HG02678 (cell line): ENCODE results near the gene ZNF407.
"Not testable (repeated sequence)": the region's sequence is repeated elsewhere in the genome, so short reads cannot be mapped to it uniquely, and the experiment has no call there.

Experiments
- ATAC-seq: cut with Tn5 transposase; IDR thresholded peaks from one replicate; pipeline ENCODE4 v1.9.1; 2021; ENCODE audit warnings: mild to moderate bottlenecking, moderate library complexity; ENCODE audit not compliant: unreplicated experiment

ZNF407 gene

DNA sequence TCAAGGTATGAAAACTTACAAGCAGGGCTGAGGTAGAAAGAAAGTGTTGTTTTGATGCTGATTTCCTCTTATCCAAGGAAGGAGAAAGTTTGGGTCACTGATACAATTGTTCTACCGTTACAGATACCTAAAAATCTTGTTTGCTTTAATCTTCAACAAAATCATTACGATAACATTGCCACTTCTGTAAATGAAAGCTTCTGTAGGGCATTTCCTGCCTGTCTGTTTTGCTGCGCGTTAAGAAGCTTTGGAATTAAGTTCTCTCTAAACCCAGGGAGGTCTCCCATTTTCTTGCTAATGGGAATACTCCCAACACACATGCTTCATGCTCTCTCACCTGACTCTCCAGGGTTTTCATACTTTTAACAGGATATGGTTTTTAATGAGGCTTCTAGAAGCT is 352.8 kb downstream of the ZNF407 start:
- no peak for ATAC-seq

DNA sequence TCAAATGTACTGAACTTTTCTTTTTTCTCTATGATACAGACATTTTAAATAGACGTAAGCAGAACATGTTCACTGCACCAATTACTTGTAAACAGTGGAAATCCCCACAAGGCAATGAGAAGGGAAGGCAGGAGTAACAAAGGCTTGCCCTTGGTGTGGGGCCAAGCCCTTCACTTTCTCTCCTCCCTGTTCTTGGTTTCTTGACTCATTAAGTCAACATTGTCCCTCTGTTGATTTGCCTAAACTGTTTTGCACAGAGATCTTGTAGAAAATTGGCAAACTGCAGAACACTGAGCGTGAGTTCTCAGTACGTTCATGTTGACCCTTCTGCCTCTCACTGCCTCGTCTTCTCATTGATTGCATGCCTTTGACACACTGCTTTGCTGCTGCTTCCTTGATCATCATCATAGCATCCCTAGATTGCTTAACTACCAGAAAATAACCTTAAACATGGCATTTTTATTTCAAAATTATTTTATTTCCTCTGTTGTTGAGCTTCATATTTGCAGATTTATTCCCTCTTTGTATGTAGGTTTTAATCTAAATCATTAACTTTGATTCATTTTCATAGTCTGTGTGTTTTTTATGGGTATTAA is 353.6 kb downstream of the ZNF407 start:
- ATAC-seq = peak; percentile 67

DNA sequence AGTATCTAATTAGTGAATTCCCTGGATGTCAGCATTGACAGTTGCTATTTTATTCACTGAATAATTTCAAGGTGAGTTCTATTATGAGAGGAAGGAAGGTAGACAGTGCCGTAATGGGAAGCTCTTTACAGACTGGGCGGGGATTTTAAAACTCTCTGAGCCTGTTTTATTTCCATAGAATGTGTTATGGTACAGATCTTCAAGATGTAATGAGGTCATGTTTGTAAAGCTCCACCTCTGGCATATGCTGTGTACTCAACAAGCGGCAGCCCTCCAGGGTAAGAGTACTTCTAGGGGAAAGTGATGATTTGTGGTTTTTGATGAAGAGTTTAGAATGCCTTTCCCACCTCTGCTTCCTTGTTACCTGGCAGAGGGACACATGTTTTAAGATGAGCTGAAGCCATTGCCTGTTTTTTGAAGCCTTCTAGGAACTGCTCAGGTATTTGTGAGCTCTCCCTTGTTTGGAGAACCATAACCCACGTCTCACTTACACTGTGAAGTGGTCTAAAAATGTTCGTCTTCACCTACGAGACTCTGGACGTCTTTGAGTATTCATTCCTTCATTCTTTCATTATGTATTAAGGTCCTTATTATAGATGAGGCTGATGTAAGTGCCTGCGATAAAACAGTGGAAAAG is 360.0 kb downstream of the ZNF407 start:
- no peak for ATAC-seq

DNA sequence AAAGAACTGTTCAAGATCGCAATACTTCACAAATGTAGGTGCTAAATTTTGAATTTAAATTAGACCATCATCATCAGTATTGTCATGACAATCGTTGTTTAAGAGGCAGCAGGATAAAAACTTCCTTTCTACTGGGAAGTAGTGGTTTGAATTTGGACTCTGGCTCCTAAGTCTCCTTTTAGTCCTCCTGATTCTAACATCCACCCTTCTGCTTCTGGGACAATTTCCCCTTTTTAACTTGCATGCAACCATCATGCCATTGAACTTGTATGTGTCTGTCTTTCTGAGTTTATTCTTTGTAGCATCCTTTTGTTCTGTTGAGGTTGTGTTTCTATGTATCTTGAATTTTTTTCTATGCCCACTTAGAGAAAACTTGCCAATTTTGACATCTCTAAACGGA is 361.5 kb downstream of the ZNF407 start:
- ATAC-seq = no peak

DNA sequence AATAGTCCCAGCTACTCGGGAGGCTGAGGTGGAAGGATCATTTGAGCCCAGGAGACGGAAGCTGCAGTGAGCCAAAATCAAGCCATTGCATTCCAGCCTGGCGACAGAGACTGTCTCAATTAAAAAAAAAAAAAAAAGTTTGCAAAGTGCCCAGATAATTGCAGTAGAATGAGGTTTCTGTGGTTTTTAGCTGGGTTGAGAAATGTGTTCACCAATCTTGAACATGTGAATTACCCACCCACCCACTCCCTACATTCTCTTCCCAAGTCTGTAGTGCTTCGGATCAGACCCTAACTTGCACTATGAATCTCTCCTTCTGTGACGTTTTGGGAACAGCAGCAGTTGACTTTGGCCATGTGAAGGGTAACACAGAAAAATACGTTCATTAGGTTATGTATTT is 363.9 kb downstream of the ZNF407 start:
- no peak for ATAC-seq

DNA sequence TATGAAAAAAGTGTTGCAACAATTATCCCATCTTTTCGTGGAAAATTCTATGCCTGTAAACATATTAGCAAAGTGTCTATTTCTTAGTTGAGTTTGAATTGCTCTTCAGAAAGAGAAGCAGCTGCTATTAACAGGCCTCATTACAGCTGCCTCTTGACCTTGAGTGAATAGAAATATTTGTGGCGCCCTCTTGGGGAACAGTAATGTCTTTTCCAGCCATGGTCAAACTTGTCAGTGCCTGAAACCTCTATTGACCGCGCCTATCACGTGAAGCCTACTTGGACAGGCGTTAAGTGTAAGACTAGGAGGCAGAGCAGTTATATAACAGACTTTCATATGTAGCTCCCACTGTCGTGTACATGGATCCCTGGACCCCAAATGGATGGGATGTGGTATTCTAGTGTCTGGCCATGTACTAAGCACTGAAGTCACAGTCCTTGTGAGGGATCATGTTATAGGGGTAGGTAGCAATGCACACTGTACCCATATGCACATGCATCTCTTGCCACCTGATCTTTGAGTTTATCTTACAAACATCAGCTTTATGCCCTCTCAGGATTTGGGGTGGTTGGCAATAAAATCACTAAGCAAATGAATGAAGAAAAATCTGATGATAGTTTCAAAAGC is 366.3 kb downstream of the ZNF407 start:
- peak; percentile 93 for ATAC-seq

DNA sequence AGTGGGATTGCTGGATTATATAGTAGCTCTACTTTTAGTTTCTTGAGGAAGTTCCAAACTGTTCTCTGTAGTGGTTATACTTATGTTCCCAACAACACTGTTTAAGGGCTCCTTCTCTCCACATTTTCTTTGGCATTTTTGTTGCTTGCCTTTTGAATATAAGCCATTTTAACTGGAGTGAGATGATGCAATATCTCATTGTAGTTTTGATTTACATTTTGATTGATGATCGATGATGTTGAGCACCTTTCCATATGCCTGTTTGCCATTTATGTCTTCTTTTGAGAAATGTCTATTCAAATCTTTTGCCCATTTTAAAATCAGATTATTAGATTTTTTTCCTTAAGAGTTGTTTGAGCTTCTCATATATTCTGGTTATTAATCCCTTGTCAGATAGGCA is 368.0 kb downstream of the ZNF407 start:
- ATAC-seq = no peak

DNA sequence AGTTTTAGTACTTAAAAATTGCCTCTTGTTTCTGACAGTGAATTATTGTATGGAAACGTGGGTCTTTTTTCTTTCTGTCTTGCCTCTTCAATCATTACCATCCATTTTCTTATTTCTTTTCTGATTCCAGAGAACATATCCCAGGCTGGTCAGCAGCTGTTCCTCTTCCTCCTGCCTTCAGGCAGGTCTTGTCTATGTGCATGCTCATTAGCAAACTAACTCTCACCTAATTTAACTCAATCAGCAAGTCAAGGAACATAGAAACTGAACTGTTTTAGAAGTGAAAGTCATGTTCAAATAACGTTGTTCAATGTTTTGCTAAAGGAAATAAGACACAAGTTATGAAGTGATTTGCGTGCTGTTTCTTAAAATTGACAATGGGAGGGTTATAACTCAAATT is 369.8 kb downstream of the ZNF407 start:
- no peak for ATAC-seq

DNA sequence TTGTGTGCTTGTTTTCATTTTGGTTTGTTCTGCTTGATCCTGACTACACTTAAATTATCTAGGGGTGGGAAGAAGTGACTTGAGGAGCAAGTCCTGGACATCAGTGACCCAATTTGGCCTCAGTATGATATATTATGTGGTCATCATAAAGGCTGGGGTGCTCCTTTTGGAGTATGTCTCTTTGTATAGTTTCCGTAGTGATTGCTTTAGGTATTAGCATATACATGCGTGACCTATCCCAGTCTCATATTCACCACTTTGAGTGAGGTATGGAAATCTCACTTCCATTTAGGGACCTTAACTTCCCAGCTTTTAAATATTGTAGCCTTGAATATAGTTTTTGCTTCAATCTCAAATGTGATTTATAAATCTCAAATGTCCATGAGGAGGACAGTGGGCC is 370.3 kb downstream of the ZNF407 start:
- no peak for ATAC-seq

DNA sequence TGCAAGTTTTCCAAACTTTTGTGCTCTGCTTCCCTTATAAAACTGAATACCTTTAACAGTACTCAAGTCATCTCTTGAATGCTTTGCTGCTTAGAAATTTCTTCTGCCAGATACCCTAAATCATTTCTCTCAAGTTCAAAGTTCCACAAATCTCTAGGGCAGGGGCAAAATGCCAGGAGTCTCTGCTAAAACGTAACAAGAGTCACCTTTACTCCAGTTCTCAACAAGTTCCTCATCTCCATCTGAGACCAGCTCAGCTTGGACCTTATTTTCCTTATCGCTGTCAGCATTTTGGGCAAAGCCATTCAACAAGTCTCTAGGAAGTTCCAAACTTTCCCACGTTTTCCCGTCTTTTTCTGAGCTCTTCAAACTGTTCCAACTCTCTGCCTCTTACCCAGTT is 373.7 kb downstream of the ZNF407 start:
- not testable (repeated sequence) for ATAC-seq

DNA sequence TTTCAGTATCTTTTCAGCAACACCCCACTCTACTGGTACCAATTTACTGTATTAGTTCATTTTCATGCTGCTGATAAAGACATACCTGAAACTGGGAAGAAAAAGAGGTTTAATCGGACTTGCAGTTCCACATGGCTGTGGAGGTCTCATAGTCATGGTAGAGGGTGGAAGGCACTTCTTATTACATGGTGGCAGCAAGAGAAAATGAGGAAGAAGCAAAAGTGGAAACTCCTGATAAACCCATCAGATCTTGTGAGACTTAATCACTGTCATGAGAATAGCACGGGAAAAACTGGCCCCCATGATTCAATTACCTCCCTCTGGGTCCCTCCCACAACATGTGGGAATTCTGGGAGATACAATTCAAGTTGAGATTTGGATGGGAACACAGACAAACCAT is 374.1 kb downstream of the ZNF407 start:
- ATAC-seq = not testable (repeated sequence)

DNA sequence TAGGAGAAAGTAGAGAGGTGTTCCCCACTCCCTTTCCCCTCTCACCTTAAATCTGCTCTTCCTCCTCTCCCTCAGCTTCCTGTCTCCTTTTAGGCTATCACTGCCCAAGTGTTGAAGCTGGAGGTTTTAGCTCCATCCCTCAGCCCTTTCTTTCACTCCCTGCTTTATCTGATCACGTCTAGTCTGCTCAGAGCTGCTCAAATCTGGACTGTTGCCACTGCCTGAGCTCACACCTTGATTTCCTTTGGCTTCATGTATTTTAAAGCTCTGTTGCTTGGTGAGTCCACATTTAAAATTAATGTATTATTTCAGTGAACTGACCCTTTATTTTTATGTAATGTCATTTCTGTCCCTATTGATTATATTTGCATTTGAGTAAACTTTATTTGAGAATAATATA is 374.7 kb downstream of the ZNF407 start:
- no peak for ATAC-seq

DNA sequence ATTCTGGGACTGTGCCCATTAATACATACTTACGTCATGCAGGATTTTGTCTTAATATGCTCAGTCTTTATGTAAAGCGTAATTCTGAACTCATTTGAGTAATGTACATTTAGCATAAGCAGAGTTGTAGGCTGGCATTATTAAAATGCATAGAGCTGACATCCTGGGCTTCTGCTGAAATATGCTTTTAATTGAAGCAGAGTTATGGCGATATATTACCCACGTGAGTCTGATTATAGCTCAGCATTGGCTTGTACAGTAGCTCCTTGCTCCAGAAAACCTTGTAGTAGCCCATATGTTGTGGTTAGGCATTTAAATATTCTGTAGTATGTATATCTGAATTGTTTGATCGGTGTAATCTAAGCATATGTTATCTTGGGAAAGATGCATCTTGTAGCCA is 377.3 kb downstream of the ZNF407 start:
- no peak for ATAC-seq

DNA sequence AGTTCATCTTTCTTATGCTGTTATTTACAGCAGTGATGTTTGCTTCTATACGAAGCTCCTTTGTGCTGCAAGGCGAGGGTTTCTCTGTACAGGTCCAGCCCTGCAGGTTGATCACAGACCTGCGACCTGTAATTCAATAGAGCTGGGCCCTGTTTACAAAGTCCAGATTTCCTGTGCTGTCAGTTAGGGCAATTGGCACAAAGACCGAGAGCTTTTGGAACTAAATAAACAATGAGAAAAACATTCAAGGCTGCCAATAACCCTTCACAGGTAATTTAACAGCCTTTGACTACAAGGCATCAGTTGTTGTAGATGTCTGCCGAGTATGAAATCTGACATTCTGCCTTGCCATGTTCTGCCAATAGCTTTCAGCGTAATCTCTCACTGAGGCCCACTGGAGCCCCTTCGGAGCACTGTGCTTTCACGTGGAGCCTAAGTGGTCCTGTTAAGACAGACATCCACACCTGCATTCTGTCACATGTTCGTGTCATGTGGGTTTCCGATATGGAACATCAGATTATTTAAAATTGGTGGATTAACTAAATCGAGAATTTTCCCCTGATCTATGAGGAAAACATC is 378.8 kb downstream of the ZNF407 start:
- ATAC-seq = no peak

DNA sequence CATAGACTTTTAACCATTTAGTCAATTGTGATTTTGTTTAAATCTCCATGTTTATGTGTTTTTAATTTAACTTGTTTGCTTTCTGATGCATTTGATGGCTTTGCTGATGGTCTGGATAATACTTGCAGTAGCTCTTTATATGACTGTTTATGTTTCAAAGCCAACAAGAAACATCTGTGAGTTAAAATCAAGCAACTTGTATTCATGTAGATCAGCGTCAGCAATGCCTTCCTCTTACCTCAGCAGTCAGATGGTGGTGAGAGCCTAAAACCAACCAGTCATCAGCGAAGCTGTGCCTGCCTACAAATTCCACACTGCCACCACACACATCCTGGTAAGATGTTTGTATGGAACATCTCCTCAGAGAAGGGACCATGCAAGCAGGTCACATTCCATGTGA is 379.4 kb downstream of the ZNF407 start:
- ATAC-seq = no peak

DNA sequence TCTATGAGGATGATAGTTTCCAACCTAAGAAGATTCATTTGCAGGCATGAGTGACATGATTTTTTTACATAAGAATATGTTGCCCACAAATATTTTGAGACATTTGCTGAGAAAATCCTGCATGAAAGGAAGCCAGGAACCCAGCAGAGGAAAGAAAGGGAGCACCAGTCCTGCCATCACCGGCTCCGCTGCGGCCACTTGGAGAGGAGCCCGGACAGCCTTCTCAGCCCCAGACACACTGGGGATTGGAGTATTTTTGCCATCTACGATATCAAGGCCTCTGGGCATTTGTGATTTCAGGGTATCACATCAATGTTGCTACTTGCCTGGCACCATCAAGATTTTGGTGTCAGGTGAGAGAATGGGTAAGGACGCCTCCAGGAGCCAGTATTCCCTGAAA is 383.0 kb downstream of the ZNF407 start:
- no peak for ATAC-seq

DNA sequence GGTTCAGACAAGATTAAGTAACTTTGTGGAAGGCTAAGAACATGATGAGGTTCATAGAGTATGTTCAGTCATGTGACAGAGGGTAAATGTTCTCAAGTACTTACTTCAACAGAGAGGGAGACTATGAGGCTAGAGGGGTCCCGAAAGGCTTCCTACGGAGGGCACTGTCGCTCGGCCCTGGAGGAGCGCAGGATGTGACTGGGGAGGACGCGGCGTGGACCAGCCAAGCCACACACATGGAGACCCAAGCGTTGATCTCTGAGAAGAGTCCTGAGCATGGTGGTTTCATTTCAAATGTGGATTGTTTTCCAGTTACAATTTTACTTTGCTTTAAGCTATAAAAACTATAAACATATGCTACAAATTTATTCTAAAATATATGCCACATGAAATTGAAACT is 383.8 kb downstream of the ZNF407 start:
- no peak for ATAC-seq

DNA sequence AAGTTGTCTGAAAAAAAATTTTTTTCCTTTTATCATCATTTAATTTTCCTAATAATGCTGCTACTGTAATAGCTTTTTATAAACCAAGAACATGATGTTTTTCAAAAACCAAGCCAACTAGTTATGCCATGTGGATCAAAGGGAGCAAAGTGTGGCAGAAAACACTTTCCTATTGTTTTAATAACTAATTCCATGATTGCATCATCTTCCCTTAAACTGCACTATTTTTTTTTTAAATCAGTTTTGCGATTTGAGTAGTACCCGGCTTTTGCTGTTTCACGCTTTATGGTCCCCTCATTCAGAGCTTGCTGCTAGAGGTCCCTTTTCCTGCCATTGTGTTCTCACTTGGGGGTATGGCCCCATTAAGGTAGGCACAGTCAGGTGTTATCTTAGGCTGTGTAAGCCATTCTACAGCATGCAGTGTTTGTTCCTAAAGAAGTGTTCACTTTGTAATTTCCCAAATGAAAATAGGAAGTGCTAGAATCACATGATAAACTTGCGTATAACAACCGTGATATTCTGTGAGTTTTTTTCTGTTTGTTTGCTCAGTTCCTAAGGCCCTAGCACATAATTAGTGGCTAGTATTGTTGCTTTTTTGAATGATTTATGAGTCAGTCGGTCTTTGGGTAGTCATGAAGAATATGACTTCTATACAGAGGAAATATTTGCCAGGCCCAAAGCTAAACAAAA is 385.4 kb downstream of the ZNF407 start:
- no peak for ATAC-seq

DNA sequence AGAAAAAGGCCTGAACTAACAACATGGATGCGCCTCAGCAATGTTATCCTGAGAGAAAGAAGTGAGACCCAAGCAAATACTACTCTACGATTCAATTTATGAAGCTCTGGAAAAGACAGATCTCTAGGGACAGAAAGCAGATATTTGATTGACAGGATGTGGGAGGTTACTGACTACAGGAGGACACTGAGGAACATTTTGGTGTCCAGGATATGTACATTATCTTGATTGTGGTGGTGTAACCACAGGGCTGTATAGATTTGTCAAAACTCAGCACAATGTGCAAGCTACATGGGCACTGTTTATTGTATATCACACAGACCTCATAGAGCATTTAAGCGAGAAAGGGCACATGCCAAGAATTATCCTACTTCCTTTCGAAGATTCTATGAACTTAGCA is 391.5 kb downstream of the ZNF407 start:
- ATAC-seq = no peak

DNA sequence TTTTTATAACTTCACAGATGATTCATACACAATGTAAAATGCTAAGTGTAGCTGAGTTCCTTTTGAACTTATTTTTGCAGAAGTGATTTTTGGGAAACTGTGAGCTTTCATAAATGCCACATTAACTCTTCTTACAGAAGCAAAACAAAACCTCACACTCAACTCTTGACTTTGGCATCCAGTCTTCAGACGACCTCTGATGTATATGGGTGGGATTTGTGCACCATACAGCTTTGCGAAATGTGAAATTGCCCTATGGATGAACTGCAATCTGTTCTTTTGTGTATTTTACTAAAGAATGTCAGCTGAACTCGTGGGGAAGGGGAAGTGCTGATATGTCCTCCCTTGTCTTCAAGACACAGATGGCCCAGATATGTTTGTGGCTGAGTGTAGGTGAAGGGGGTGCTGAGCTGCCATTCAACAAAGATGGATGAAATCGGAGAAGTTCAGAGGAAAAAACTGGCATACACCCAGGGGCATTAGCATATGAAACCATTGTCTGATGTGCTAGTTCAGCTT is 393.0 kb downstream of the ZNF407 start:
- ATAC-seq = no peak
